GM10248 (cell line): ENCODE data around the gene LAP3.

Experiments
- CTCF ChIA-PET: fragments of 300-600 bp; sonication (Branson Sonifier 250); formaldehyde crosslinking; extraction: SDS; loops from one replicate; lab custom pipeline; 2021; ENCODE audit warnings: antibody characterized with exemption; lab: Yijun Ruan, JAX
- POLR2A ChIA-PET: fragments of 350-650 bp; sonication (Branson Sonifier 250); formaldehyde crosslinking; extraction: SDS; loops from one replicate; lab custom pipeline; 2020; ENCODE audit warnings: antibody characterized with exemption; lab: Yijun Ruan, JAX
- DNase-seq: peaks from one replicate; pipeline ENCODE4 v3.0.0; 2012; ENCODE audit errors: extremely low spot score
- TF ChIP-seq, protein P1 (sequence below): IDR thresholded peaks from 2 replicates; pipeline ENCODE4 v1.5.1; 2012; ENCODE audit warnings: mild to moderate bottlenecking, low read depth; ENCODE audit errors: extremely low read depth, missing control alignments, control extremely low read depth

Gene LAP3

DNA sequence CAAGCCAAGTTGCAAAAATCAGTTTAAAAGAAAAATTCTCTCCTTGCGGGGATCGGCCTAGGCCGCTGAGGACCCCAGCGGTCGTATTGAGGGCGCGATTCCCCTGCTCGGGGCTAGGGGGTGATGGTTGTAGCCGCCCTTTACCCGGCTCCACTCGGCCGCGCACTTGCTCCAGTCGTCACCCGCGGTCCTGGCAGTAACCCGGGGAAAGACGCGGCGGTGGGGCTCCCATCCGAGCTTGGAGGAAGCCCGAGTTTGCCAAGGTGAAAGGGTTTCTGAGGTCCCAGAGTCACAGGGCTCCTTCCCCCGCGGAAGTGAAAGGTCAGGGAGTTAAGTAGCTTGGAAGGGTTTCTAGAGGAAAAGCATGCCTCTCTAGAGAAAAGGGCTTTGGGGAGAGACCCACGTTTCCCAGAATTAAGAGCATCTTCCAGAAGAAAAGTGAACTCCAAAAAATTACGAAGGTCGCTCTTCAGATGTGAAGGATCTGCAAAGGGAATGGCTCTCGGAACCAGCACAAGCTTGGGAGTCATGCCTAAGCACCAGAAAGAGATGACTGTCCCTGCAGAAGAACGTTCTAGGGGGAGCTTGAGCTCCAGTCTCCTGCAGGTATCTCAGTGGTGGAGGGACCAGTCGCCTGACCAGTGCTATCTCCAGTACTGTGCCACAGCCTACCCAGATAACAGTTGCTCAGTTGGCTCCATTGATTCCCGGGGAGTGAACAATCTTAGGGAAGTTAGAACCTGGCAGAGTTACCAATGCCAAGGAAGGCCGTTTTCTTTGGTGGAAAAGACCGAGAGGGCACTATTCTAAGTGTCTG, 875 bp downstream of the LAP3 start:
- TF ChIP-seq, protein P1, sequence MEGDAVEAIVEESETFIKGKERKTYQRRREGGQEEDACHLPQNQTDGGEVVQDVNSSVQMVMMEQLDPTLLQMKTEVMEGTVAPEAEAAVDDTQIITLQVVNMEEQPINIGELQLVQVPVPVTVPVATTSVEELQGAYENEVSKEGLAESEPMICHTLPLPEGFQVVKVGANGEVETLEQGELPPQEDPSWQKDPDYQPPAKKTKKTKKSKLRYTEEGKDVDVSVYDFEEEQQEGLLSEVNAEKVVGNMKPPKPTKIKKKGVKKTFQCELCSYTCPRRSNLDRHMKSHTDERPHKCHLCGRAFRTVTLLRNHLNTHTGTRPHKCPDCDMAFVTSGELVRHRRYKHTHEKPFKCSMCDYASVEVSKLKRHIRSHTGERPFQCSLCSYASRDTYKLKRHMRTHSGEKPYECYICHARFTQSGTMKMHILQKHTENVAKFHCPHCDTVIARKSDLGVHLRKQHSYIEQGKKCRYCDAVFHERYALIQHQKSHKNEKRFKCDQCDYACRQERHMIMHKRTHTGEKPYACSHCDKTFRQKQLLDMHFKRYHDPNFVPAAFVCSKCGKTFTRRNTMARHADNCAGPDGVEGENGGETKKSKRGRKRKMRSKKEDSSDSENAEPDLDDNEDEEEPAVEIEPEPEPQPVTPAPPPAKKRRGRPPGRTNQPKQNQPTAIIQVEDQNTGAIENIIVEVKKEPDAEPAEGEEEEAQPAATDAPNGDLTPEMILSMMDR, result no peak
- CTCF ChIA-PET, result interaction anchor here (0.7 to 1.2 kb wide), 4 partner anchors 14 to 72 kb away, joined by 3 to 5 read pairs (median 3); no protein-coding TSS in a partner anchor
- DNase-seq, result no peak
- POLR2A ChIA-PET, result interaction anchor here (0.7 to 0.9 kb wide), 2 partner anchors 20 to 1018 kb away, joined by 3 read pairs; no protein-coding TSS in a partner anchor

- TF ChIP-seq, protein P1, result no peak
- ChIA-PET CTCF (interaction anchor here (0.7 to 1.2 kb wide), 4 partner anchors 13 to 71 kb away, joined by 3 to 5 read pairs (median 3); no protein-coding TSS in a partner anchor), POLR2A (interaction anchor here (0.7 to 0.9 kb wide), 2 partner anchors 19 to 1017 kb away, joined by 3 read pairs; no protein-coding TSS in a partner anchor)
- DNase-seq, result peak; percentile 35
Observed at GRCh38 chr4:17578482-17578891, 1.5 kb downstream of the LAP3 start.

DNA sequence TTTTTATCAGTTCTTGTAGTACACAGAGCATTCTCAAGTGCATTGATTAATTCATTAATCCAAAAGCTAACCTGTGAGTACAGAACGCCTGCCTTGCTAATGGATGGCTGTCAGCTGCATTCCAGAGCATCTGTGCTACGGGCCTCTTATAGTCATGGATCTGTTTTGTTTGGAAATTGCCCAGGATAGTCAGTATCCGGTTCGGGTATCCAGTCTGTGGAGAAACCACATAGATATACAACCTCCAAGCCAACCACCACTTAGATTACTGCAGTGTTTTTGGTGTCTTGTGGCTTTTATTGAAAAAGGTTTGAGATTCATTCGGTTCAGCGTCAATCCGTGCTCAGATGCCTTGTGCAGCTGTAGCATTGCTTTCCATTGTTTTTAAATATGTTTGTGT, 4.0 kb downstream of the LAP3 start:
- no peak for DNase-seq
- CTCF ChIA-PET, result interaction anchor here (3.1 kb wide), 1 partner anchor 11 kb away, joined by 11 read pairs; no protein-coding TSS in a partner anchor
- POLR2A ChIA-PET, result no interaction called here
- TF ChIP-seq, protein P1, result no peak

DNA sequence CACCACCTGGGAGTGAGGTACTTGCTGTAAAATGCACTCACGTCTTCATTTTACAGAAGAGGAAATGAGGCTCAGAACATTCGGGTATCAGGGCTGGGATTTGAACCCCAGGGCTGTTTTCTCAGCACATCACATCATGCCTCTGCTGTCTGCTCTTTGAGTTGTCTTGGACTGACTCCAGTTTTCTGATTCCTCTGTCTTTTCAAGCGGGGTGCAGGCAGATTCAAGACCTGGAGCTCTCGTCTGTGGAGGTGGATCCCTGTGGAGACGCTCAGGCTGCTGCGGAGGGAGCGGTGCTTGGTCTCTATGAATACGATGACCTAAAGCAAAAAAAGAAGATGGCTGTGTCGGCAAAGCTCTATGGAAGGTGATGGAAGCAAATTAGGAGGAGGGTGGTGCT, 6.3 kb downstream of the LAP3 start:
- ChIA-PET POLR2A (no interaction called here), CTCF (interaction anchor here (0.8 to 3.1 kb wide), 2 partner anchors 9 to 38 kb away, joined by 3 to 11 read pairs; no protein-coding TSS in a partner anchor)
- TF ChIP-seq, protein P1, result no peak
- DNase-seq, result no peak

- TF ChIP-seq, protein P1, result no peak
- CTCF ChIA-PET, result interaction anchor here (0.8 to 3.1 kb wide), 2 partner anchors 8 to 38 kb away, joined by 3 to 11 read pairs; no protein-coding TSS in a partner anchor
- DNase-seq, result no peak
- POLR2A ChIA-PET, result interaction anchor here (1.4 kb wide), 1 partner anchor 29 kb away, joined by 4 read pairs; no protein-coding TSS in a partner anchor
Observed at GRCh38 chr4:17583941-17584340, 6.9 kb downstream of the LAP3 start.

DNA sequence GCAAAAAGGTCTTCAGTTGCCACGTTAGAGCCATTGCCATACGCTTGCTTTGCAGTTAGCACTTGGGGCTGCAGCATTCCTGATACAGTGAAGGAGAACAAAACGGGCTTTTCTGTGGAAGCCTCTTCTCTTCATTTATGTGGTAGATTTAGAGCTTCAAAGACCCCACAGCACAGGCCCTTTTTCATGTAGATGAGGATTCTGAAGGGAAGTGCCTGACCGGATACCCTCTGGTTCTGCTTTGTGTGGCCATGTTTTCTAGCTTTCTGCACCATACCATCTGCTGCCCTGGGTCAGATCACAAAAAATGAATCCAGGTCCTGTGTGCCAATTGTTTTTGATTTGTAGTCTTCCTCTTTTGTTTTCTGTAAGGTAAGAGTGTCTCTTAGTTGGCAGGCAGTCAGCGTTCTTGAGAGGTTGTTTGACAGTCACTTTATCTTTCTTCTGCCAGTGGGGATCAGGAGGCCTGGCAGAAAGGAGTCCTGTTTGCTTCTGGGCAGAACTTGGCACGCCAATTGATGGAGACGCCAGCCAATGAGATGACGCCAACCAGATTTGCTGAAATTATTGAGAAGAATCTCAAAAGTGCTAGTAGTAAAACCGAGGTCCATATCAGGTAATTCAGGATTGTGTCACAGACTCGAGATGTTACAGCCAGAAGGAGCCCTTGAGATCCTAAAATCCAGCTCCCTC, 7.7 kb downstream of the LAP3 start:
- POLR2A ChIA-PET, result interaction anchor here (1.4 kb wide), 1 partner anchor 28 kb away, joined by 4 read pairs; no protein-coding TSS in a partner anchor
- no peak for DNase-seq
- CTCF ChIA-PET, result interaction anchor here (1.2 kb wide), 1 partner anchor 221 kb away, joined by 3 read pairs; no protein-coding TSS in a partner anchor

More for the DNA sequence above, 7.7 kb downstream of the LAP3 start:
- TF ChIP-seq, protein P1, result no peak
